Astrocyte of the spinal cord (primary cell): Measurements from ENCODE around the gene IRGC.

ENCODE experiments used
- DNase-seq: peaks from one replicate; pipeline ENCODE4 v3.0.0; 2011; ENCODE audit warnings: low read depth, low spot score
- H3K4me3 ChIP-seq: 2 replicates; pipeline ENCODE4 v1.5.1; 2011; ENCODE audit warnings: low read depth, mild to moderate bottlenecking, low read length, moderate library complexity
- in situ Hi-C: cut with HindIII; loops from 2 replicates; pipeline ENCODE4 v1.10.0; 2017; ENCODE audit warnings: low sequenced_read_pairs
- TF ChIP-seq, protein P1 (sequence below): IDR thresholded peaks from 2 replicates; pipeline ENCODE4 v1.5.1; 2012; ENCODE audit warnings: low read depth, mild to moderate bottlenecking, low read length, inconsistent platforms

IRGC gene

DNA sequence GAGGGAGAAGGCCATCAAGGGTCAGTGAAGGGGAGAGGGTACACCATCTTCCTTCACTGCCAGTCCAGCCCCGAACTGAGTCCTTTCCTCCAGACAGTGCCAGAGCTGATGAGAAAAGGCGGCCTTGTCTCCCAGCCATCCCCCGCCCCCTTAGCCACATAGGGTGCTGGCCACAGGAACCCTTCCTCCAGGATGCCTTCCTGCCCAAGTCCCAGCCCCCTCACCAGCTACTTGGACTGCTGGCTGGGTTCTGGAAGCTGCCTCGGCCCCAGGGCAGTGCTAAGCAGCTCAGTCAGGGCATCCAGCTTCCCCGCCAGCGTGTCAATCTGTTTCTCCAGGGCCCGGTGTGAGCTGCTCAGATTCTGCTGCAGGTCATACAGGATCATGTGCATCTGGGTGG lies 51.4 kb downstream of the IRGC start:
- TF ChIP-seq, protein P1, sequence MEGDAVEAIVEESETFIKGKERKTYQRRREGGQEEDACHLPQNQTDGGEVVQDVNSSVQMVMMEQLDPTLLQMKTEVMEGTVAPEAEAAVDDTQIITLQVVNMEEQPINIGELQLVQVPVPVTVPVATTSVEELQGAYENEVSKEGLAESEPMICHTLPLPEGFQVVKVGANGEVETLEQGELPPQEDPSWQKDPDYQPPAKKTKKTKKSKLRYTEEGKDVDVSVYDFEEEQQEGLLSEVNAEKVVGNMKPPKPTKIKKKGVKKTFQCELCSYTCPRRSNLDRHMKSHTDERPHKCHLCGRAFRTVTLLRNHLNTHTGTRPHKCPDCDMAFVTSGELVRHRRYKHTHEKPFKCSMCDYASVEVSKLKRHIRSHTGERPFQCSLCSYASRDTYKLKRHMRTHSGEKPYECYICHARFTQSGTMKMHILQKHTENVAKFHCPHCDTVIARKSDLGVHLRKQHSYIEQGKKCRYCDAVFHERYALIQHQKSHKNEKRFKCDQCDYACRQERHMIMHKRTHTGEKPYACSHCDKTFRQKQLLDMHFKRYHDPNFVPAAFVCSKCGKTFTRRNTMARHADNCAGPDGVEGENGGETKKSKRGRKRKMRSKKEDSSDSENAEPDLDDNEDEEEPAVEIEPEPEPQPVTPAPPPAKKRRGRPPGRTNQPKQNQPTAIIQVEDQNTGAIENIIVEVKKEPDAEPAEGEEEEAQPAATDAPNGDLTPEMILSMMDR, result no peak
- no peak for DNase-seq
- in situ Hi-C loops, result no loop called here
- H3K4me3 ChIP-seq, result no peak overlapping the region

DNA sequence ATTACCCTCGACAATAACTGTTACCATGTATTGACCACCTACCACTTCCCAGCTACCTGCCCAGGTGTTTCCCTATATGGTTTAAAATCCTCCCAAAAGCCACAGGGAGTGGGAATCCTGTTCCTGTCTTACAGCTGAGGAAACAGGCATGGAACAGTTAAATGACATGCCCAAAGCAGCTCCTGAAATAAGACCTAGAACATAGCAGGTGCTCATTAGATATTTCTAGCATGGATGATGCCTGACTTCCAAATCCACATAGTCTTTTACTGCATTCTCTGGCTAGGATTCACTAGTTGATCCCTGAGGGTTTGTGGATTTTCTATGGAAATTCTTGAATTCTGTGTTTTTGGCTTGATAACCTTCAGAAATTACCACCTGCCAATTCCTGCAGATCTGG lies 51.9 kb downstream of the IRGC start:
- TF ChIP-seq, protein P1, result no peak
- in situ Hi-C loops, result no loop called here
- no peak overlapping the region for H3K4me3 ChIP-seq
- no peak for DNase-seq

DNA sequence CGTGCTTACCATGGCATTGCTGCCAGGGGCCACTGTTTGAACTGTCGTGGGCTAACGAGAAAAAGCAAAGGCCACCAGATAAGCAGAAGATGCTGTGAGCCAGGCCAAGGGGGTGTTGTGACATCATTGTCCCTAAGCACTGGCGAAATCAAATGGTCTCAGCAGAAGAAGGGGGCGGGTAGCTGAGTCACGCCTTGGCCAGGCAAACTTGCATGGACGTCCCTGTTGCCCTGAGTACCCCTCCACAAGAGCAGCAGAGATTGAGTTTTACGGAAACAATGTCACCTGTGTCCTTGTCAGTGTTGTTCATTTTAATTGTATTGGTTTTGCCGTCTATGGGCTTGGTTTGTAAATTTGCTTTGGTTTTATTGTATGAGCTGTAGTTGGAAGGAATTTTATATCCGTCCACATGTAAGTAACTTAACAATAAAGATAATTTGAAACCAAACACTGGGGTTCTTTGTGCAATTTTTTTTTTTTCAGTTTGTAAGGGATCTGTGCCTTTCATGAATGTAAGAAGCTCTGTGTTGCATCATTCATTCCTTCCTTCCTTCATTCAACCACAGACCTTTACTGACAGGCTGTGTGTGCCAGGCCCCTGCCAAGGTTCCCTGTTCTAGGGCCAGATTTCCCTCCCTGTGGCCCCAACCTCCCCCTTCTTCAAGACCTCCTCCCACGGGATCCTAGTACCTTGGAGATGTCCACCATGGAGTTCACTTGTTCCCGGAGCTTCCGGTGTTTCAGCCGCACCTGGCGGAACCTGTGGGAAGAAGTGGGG lies 52.6 kb downstream of the IRGC start:
- in situ Hi-C loops, result no loop called here
- TF ChIP-seq, protein P1, result no peak
- no peak overlapping the region for H3K4me3 ChIP-seq
- no peak for DNase-seq

DNA sequence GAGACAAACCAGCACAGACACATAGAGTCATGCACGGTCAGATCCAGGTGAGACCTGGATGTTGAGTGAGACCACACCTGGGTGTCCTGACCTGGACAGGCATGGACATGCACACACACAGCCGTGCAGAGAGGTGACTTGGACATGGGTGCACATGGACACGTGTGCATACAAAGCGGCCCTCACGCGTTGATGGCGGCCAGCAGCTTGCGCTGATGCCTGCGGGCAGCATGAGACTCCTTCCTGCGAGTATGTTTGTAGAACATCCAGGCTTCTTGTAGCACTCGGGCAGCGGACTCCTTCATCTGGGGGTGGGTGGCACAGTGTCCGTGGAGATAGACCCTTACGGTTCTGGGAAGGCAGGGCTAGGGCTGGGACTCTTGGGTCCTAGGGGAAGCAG lies 53.4 kb downstream of the IRGC start:
- no peak for DNase-seq
- TF ChIP-seq, protein P1, result no peak
- in situ Hi-C loops, result no loop called here
- no peak overlapping the region for H3K4me3 ChIP-seq
